Stimulated activated CD4-positive, alpha-beta T cell treated with anti-CD3 and anti-CD28 coated beads, Interleukin-1b, Interleukin-23, amount 100 ng/mL, for 48 hours (primary cell): ENCODE measurements around the gene C8B.

ENCODE experiments used
- DNase-seq: peaks from one replicate; pipeline ENCODE4 v3.0.0-alpha.2; 2020

C8B gene

GRCh38 chr1:56965916-56966697 lies at the start of gene C8B:
C8B (minus strand) TSS chr1:56966015; CDS start chr1:56965948, 67 bp downstream.
- DNase-seq: no peak

DNA sequence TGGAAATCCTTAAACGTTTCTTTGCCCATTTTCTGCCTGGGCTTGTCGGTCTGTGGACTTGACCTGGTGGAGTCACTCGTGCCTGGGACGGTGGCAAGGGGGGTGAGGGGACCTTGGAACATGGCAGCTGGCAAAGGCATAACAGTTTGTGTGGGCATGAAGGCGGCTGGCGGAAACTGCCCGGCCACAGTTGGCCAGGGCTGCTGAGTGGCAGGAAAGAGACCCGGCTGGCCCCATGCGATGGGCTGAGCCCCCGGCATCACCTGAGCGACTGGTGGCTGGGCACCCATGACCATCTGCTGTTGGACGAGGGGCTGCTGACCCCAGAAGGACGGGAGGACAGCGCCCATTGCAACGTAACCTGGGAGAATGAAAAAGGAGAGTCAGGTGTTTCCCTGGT lies 49.3 kb upstream of the C8B start:
- no peak for DNase-seq

DNA sequence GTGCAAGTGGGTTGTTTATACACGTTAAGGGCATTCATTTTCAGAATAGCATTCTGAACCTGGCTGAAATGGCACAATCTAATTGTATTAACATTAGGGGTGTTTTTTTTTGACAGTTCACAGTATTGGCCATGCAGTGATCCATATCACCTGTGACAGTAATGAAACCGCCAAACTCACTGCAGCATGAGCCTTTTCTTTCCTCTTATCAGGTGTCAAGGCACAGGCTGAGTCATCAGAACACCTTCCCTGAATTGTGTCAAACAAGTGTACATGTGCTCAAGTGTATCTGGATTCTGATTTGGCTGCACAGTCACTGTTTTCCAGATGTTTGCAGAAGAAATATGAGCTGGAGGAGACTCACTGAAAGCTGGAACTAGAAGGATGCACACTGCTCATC lies 47.7 kb upstream of the C8B start:
- DNase-seq: no peak

GRCh38 chr1:57012315-57012714 lies 46.5 kb upstream of the C8B start:
- no peak for DNase-seq

GRCh38 chr1:57010511-57010910 lies 44.7 kb upstream of the C8B start:
- no peak for DNase-seq

- DNase-seq: no peak
Measured at GRCh38 chr1:57007948-57008347, 42.1 kb upstream of the C8B start.

DNA sequence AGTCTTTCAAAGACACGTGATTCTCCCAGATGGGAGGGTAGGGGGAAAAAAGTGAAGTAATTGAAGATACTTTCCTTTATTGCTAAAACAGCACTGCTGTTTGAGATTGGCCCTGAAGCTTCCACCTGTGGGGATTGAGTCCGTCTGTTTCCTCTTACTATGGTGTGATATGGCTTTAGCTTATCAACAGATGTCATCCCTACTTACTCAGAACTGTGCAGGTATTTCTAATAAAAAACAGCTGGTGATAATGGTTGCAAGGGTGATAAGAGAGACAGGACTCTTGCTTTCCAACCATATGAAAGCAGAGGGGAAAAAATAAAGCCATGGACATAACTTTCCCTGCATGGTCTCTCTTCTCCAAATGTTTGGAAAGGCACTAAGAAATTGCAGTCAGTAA lies 41.7 kb upstream of the C8B start:
- no peak for DNase-seq

- no peak for DNase-seq
Measured at GRCh38 chr1:57003398-57004139, 37.8 kb upstream of the C8B start.

DNA sequence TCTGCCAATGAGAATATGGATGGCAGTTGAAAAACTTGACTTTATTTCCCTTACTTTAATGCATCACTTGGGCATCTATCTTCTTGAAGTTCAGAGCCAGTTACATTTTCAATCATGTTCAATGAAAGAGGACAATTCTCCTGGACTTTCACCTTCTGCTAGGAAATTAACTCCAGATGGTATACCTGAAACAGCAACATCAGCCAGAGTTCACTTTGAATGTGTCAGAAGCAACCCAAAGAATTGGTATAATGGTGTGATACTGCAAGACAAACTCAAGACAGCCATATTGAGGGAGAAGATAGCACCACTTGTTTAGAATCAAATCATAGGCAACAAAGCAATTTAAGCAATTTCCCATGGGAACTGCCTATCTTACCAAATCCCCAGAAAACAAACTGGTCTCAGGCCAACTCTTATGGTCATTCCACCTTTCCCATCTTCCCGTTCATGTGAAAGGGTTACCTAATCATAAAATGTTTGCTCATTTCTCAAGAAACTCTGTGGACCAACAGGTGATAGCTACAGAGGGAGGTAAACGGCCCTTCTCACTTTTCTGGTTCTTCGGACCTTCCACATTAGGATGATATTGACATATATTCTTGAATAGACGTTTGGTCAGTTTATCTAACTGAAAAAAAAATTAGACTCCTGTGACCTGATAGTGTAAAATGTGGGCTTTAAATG lies 29.7 kb upstream of the C8B start:
- no peak for DNase-seq

GRCh38 chr1:56993475-56993874 lies 27.7 kb upstream of the C8B start:
- no peak for DNase-seq

GRCh38 chr1:56992318-56993125 lies 26.7 kb upstream of the C8B start:
- no peak for DNase-seq

DNA sequence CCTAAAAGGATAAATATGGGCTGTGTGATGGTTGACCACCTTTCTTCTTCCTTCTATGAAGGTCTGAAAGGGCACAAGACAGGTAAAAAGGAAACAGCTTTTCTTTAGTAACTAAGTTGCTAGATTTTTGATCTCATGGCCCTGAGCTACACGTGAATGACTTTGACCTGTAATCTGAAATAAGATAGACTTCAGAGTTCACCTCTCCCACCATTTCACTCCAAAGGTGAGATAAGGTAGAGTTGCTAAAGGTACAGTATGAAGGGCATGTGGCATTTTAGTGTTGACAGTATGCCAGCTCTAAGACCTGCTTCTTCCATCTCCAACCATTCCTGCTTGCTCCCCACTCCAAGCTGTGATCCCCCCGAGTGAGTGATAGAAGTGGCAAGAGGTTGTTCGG lies 25.8 kb upstream of the C8B start:
- DNase-seq: no peak

DNA sequence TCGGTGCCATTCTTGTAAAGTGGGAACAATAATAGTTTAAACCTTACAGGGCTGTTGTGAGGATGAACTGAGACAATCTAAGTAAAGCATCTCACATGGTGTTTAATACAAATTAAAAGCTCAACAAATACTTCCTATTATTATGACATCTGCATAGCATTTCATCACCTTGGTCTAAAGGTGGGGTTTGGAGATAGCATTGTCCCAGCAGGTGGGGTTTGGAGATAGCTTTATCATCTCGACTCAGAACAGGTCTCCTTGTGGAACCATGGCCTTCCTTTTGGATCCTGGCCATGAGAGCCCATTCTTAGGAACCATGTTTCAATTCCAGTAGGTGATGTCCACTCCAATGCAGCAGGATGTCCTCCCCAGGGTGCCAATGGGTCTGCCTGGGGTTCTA lies 20.6 kb upstream of the C8B start:
- DNase-seq: no peak

GRCh38 chr1:56985857-56986256 lies 20.0 kb upstream of the C8B start:
- DNase-seq: no peak

DNA sequence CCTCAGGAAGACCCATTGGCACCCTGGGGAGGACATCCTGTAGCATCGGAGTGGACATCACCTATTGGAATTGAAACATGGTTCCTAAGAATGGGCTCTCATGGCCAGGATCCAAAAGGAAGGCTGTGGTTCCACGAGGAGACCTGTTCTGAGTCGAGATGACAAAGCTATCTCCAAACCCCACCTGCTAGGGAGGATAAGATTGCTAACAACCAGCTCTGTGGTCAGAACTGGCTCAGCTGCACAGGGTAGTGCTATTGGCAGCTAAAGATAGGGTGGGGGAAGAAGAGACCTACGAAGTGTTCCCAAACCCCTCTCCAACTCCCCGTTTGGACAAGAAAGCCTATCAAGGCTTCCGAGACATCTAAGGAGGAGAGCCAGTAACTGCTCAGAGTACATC lies 17.7 kb upstream of the C8B start:
- DNase-seq: no peak

GRCh38 chr1:56979986-56980755 lies 14.4 kb upstream of the C8B start:
- DNase-seq: no peak

- DNase-seq: no peak
Measured at GRCh38 chr1:56978819-56979218, 13.0 kb upstream of the C8B start.

DNA sequence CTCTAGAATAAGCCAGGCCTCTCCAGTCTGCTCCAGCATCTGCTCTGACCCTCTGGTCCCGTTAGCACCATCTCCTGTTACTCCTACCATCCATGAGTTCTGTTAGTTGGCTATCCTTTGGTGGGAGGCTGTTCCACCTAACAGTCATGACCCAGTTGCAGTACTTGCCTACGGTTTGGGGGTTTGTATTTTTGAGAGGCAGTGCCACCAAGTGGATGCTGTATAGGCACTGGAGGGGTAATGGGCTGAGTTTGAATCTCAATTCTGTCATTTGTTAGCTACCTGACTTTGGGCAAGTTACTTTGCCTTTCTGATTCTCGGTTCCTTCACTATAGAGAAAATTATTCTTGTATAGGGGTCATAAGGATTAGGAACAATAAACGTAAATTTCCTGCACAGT lies 12.1 kb upstream of the C8B start:
- DNase-seq: no peak

GRCh38 chr1:56975446-56975845 lies 9.6 kb upstream of the C8B start:
- no peak for DNase-seq

DNA sequence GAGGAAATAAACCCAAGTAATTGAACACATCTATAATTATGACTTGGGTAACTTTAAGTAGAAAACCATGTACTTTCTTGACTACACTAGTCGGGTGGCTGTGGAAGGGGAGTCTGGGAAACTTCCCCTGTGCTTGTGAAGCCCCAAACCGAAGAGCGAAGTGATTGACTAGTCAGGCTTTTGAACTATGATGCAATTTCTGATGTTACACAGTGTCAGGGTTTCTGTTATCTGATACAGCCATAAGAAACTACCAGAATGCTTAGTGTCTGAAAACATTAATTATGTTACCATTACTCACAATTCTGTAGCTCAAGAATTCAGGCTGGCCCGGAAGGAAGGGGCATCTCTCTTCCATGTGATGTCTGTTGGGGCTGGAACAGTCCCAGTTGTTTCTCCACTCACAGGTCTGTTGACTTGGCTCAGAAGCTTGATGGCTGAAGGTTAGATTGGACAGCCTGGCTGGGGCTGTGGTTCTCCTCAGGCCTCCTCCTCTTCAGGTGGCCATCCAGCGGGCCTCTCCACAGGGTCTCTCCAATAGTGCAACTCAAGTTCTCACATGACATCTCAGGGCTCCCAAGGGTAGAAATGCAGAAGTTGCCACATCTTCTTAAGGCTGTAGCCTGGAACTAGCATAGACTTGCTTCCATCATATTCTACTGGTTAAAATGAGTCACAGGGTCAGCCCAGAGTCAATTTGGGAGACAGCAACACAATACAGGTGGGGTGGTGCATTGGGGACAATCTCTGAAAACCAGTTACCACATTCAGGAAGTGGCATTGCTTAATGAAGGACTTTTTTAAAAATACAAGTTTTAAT lies 8.3 kb upstream of the C8B start:
- DNase-seq: no peak

GRCh38 chr1:56972976-56973375 lies 7.2 kb upstream of the C8B start:
- DNase-seq: no peak
